Muscle of leg (tissue), 11 donors: Measurements from ENCODE around the gene KCTD18. TPM values are rescaled to one million over a fixed set of nuclear protein-coding genes. Genes with fewer than 3 reads are reported as not detected.

ENCODE experiments used
- DNase-seq: peaks from one replicate; pipeline ENCODE4 v3.0.0; 2013
- H3K27ac ChIP-seq: one replicate; pipeline ENCODE4 v1.5.1; 2013; ENCODE audit warnings: mild to moderate bottlenecking, low read length, control low read depth
- H3K27me3 ChIP-seq: one replicate; pipeline ENCODE4 v1.6.1; 2013; ENCODE audit warnings: low read length; ENCODE audit not compliant: control insufficient read depth, insufficient read depth
- H3K36me3 ChIP-seq: one replicate; pipeline ENCODE4 v1.6.1; 2013; ENCODE audit warnings: low read length; ENCODE audit not compliant: control insufficient read depth, insufficient read depth
- H3K4me1 ChIP-seq: one replicate; pipeline ENCODE4 v1.6.1; 2013; ENCODE audit warnings: low read length; ENCODE audit not compliant: control insufficient read depth, insufficient read depth
- H3K4me3 ChIP-seq: one replicate; pipeline ENCODE4 v1.5.1; 2013; ENCODE audit warnings: low read length, control low read depth
- H3K9me3 ChIP-seq: replicated peaks from 2 replicates; pipeline ENCODE4 v1.6.1; 2013; ENCODE audit warnings: low read depth, low read length; ENCODE audit not compliant: control insufficient read depth
- WGBS: methylation state at CpG from one replicate; pipeline ENCODE4 v1.1.5; 2013; ENCODE audit warnings: missing lambda C conversion rate; ENCODE audit not compliant: insufficient coverage; 5-methylcytosine and 5-hydroxymethylcytosine counted together
- polyA plus RNA-seq, 8 donors: library from polyadenylated mRNA; unstranded; fragments of 120-200 nt; gene quantifications; one replicate each; pipeline versions ENCODE4 v1.2.1 to v1.2.3, GENCODE V29; 2013; ENCODE audit warnings: inconsistent platforms in 1 of 8, low replicate concordance in 1 of 8; ENCODE audit not compliant: insufficient read length in 8 of 8, insufficient read depth in 1 of 8
- total RNA-seq: library from RNA; stranded (reverse); fragments of 120-200 nt; gene quantifications from one replicate; pipeline ENCODE4 v1.2.4, GENCODE V29; 2013

KCTD18 gene
- total and polyA plus RNA-seq, 9 donors = 9.8 to 14.4 (median 11.3) TPM

GRCh38 chr2:200490001-200490400 is 19.9 kb downstream of the KCTD18 start:
- H3K36me3 ChIP-seq = peaks cover 27% of the 10 kb centered on the region

GRCh38 chr2:200488169-200488568 is 21.7 kb downstream of the KCTD18 start:
- no peak for DNase-seq
- Histone ChIP-seq H3K27me3 (no peaks in the 10 kb centered on the region), H3K27ac (no peak overlapping the region), H3K4me3 (no peak overlapping the region), H3K9me3 (no peaks in the 10 kb centered on the region), H3K4me1 (no peaks in the 10 kb centered on the region), H3K36me3 (peaks cover 31% of the 10 kb centered on the region)
- 20% methylated on average over 1 of the region's 4 CpGs for WGBS

More at GRCh38 chr2:200490001-200490400, 19.9 kb downstream of the KCTD18 start:
- no peak overlapping the region for H3K27ac ChIP-seq
- H3K9me3 ChIP-seq = no peaks in the 10 kb centered on the region
- 97% methylated on average over 22 of the region's 22 CpGs for WGBS
- DNase-seq = no peak
- H3K27me3 ChIP-seq = no peaks in the 10 kb centered on the region
- no peak overlapping the region for H3K4me3 ChIP-seq
- no peaks in the 10 kb centered on the region for H3K4me1 ChIP-seq

DNA sequence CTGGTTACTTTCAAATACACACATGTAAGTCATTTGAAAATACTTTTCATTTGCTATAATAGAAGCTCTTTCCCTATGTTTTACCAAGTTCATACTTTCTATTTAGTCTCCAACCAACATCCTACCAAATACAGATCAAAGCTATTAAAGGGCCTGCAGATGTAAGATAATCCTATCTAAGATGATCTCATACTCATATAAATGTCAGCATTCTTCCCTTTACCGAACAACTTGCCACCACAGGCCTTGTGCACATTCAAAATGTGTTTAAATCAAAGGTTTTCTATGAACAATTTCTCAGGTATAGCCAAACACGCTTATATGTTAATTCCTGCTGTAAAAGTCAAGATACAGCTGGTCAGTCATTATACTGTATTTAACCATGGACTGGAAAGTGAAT is 23.3 kb downstream of the KCTD18 start:
- DNase-seq = no peak
- Histone ChIP-seq H3K4me1 (no peaks in the 10 kb centered on the region), H3K9me3 (no peaks in the 10 kb centered on the region), H3K36me3 (peaks cover 22% of the 10 kb centered on the region), H3K27ac (no peak overlapping the region), H3K4me3 (no peak overlapping the region), H3K27me3 (no peaks in the 10 kb centered on the region)
- WGBS = no CpG with 5 or more reads among the region's 2 CpGs

DNA sequence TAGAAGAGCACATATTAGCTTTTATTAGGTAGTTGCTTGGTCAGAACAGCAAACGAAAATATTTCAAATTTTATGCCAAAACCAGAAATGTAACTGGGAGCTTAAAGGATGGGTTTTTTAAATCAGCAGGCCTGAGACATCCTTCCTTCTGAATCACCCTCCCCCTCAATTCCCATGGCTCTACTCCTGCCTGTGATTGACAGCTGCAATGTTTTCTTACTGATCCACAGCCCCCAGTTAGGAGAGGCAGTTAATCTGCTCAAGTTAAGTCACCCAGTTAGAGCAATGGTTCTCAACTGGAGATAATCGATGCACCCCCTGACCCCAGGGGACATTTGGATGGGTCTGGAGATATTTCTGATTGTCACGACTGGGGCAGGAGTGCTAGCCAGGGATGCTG is 24.9 kb downstream of the KCTD18 start:
- Histone ChIP-seq H3K4me1 (no peaks in the 10 kb centered on the region), H3K27ac (no peak overlapping the region), H3K36me3 (peaks cover 14% of the 10 kb centered on the region), H3K4me3 (no peak overlapping the region), H3K9me3 (no peaks in the 10 kb centered on the region), H3K27me3 (no peaks in the 10 kb centered on the region)
- WGBS = 64% methylated on average over 2 of the region's 3 CpGs
- no peak for DNase-seq

- Histone ChIP-seq H3K4me1 (peaks cover 9% of the 10 kb centered on the region), H3K27ac (no peak overlapping the region), H3K9me3 (no peaks in the 10 kb centered on the region), H3K4me3 (no peak overlapping the region), H3K27me3 (no peaks in the 10 kb centered on the region), H3K36me3 (peaks cover 19% of the 10 kb centered on the region)
- DNase-seq = no peak
- 38% methylated on average over 1 of the region's 4 CpGs for WGBS
These were observed 26.1 kb downstream of the KCTD18 start for GRCh38 chr2:200483729-200484198.

DNA sequence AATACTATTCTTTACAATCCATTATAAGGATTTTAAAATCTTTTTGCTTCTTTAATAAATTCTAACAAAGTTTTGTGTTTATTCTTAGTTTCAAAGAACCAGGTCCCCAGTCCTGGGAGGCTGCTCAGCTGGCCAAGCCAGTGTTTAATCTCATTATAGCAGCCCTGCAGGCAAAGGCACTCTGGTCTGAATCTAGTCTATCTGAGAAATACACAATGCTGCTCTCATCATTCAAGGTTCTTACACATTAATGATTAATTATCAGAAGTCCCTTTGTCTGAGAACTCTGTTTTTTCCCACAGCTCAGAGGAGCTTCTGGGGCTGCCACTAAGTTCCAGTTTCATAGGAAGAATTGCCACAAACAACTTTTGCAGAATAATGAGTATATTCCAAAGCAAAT is 27.7 kb downstream of the KCTD18 start:
- Histone ChIP-seq H3K4me1 (peaks cover 14% of the 10 kb centered on the region), H3K27ac (no peak overlapping the region), H3K4me3 (no peak overlapping the region), H3K9me3 (no peaks in the 10 kb centered on the region), H3K27me3 (no peaks in the 10 kb centered on the region), H3K36me3 (peaks cover 30% of the 10 kb centered on the region)
- DNase-seq = no peak

DNA sequence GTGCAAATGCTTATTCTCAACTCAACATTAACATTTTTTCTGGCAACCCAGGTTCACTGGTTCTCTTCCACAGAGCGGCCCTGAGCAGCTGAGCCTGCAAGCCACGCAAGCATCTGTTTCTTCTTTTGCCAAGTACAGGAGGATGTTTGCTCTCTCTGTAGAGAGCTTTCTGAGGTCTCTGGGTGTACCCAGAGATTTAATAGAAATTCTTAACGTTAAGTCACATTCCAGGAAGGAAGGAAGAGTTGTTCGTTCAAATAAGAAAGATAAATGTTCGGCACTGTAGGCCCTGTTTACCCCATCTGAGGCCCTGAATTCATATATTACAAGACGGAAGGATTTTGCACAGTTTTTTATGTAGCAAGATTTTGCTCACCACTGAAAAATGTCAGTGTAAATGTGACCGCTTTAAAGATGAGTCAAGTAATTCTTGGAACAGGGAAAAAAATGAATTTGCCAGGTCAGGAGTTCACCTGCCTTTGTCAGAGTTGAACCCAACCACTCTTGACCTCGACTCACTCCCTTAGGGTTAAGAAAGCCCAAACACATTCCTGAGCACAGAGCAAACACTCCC is 30.1 kb downstream of the KCTD18 start:
- 49% methylated on average over 2 of the region's 8 CpGs for WGBS
- Histone ChIP-seq H3K4me3 (no peak overlapping the region), H3K4me1 (peaks cover 23% of the 10 kb centered on the region), H3K27me3 (no peaks in the 10 kb centered on the region), H3K9me3 (no peaks in the 10 kb centered on the region), H3K36me3 (peaks cover 49% of the 10 kb centered on the region), H3K27ac (peak overlapping the region; percentile 73)
- peak; percentile 59 for DNase-seq

GRCh38 chr2:200477667-200478131 is 32.2 kb downstream of the KCTD18 start:
- H3K4me3 ChIP-seq = no peak overlapping the region
- peaks cover 60% of the 10 kb centered on the region for H3K36me3 ChIP-seq
- DNase-seq = peak; percentile 82
- peak overlapping the region; percentile 57 for H3K27ac ChIP-seq
- H3K9me3 ChIP-seq = no peaks in the 10 kb centered on the region
- H3K4me1 ChIP-seq = peaks cover 23% of the 10 kb centered on the region
- no peaks in the 10 kb centered on the region for H3K27me3 ChIP-seq
- 69% methylated on average over 20 of the region's 21 CpGs for WGBS

GRCh38 chr2:200476836-200477235 is 33.0 kb downstream of the KCTD18 start:
- no peak for DNase-seq
- Histone ChIP-seq H3K27ac (peak overlapping the region; percentile 62), H3K27me3 (no peaks in the 10 kb centered on the region), H3K4me1 (peaks cover 23% of the 10 kb centered on the region), H3K4me3 (no peak overlapping the region), H3K9me3 (no peaks in the 10 kb centered on the region), H3K36me3 (peaks cover 69% of the 10 kb centered on the region)
- WGBS = 55% methylated on average over 6 of the region's 8 CpGs

- no peak overlapping the region for H3K27ac ChIP-seq
- H3K9me3 ChIP-seq = no peaks in the 10 kb centered on the region
- DNase-seq = no peak
- peaks cover 79% of the 10 kb centered on the region for H3K36me3 ChIP-seq
- H3K4me1 ChIP-seq = peaks cover 23% of the 10 kb centered on the region
- no peaks in the 10 kb centered on the region for H3K27me3 ChIP-seq
- 80% methylated on average over 1 of the region's 4 CpGs for WGBS
- H3K4me3 ChIP-seq = no peak overlapping the region
These were observed 34.1 kb downstream of the KCTD18 start for GRCh38 chr2:200475795-200476194.
